D721Med (cell line): ENCODE results near the gene IL1RAP.

Source experiments
- DNase-seq: peaks from one replicate; pipeline ENCODE4 v3.0.0; 2011; ENCODE audit warnings: low spot score; ENCODE audit not compliant: insufficient read length
- FAIRE-seq: peaks from 2 replicates; lab custom pipeline; 2011; peaks lifted over from hg19 to GRCh38; lab: Jason Lieb, UNC
- TF ChIP-seq, protein P1 (sequence below): IDR thresholded peaks from 2 replicates; pipeline ENCODE4 v1.5.1; 2012; ENCODE audit warnings: mild to moderate bottlenecking, control low read depth; ENCODE audit not compliant: insufficient read depth; ENCODE audit errors: missing control alignments

IL1RAP gene

DNA sequence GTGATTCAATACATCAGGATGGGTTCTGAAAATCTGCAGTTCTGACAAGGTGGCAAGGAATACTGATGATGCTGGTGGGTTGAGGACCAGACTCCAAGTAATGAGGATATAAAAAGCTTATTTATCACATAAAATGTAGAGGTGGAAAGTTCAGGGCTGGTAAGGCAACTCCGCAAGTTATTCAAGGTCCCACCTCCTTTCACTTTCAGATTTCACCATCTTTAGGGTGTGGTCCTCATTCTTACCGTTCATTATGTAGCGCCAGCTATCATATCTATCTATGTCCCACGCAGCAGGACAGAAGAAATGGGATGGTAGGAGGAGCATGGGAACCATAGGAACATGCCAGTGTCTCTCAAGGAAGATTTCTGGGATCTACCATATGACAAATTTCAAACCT lies 80.3 kb downstream of the IL1RAP start:
- FAIRE-seq (no peak), DNase-seq (no peak)
- TF ChIP-seq, protein P1, sequence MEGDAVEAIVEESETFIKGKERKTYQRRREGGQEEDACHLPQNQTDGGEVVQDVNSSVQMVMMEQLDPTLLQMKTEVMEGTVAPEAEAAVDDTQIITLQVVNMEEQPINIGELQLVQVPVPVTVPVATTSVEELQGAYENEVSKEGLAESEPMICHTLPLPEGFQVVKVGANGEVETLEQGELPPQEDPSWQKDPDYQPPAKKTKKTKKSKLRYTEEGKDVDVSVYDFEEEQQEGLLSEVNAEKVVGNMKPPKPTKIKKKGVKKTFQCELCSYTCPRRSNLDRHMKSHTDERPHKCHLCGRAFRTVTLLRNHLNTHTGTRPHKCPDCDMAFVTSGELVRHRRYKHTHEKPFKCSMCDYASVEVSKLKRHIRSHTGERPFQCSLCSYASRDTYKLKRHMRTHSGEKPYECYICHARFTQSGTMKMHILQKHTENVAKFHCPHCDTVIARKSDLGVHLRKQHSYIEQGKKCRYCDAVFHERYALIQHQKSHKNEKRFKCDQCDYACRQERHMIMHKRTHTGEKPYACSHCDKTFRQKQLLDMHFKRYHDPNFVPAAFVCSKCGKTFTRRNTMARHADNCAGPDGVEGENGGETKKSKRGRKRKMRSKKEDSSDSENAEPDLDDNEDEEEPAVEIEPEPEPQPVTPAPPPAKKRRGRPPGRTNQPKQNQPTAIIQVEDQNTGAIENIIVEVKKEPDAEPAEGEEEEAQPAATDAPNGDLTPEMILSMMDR = no peak

DNA sequence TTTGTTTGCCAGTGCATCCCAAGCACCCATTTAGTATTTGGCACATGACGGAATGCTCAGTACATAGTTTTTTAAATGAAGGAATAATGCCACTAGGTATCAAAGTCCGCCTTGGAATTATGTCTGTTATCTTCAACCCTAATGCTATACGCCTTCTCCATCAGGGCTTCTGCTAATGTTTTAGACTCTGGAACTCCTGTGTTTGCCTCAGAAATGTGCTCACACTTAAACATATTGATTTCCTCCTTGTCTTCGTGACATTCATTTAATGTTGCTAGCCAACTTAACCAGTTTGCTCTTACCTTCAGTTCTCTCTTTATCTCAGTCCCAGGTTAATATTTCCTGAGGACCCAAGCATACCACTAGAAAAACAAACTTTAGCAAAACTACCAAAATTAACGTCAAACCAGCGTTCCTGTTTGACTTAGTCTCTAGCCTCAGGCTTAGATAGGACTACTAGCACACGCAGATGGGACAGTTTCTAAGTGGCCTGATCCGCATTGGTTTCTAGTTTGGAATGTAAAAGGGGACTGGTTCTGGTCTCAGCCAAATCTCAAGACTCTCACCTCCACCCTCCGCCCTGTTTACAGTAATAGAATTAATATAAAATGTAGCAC lies 81.4 kb downstream of the IL1RAP start:
- TF ChIP-seq, protein P1 = no peak
- DNase-seq (no peak), FAIRE-seq (no peak)

- FAIRE-seq = no peak
- no peak for DNase-seq
These were observed 81.9 kb downstream of the IL1RAP start for GRCh38 chr3:190595807-190596206.

DNA sequence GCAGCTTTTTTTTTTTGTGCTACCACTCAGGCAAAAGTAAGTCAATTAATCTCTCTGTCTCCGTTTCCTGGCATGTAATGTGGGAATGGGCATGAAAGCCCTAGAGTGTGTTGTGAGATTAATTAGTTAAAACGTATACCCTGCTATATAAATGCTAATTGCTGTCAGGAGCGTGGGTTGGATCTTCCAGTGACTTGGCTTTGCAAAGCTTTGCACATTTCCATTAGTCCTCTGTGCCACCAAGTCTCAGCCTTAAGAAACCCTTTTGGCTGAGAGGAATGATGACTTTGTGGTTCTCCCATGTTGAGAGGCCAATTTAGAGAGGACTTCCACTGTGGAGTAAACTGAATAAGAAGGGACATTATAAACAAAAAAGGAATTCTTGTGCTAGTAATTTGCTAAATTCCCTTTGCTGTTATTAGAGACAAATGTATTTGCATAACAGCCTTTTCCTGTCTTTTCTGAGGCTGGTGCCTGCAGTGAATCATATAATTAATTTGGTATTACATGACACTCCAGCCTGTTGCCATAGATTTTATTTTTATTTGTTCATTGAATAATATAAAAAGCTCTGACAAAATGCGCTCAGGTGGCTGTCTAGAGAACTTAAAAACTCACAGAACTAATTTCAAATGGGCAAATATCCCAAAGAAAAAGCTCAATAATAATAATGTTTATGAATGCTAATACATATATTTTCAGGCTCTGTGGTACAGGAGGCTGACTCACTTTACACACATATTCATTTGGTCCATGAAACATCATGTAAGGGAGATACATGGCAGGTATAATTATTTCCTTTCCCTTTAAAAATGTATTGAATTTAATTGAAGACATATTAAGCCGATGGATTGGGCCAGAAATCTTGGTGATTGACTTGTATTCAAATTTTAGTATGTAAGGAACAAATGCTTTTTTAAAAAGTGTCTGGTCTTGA lies 82.7 kb downstream of the IL1RAP start:
- TF ChIP-seq, protein P1 = no peak
- DNase-seq (no peak), FAIRE-seq (no peak)

More at GRCh38 chr3:190595807-190596206, 81.9 kb downstream of the IL1RAP start:
- TF ChIP-seq, protein P1 = no peak

DNA sequence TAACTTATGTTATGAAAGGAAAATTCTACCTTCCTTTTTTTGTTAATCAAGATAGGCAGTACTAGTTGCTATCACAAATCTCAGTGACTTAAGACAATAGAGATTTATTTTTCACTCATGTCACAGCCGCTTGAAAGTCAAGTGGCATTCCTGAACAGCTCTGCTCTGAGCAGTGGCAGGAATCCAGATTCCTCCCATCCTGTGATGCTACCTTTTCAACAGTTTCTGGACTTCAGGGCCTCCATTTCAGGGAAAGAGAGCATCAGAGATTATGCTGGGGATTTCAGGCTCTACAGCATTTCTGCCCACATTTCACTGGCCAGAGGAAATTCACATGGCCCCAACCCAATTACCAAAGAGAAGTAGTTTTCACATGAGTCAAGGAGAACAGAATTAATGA lies 83.4 kb downstream of the IL1RAP start:
- TF ChIP-seq, protein P1 = no peak
- DNase-seq (no peak), FAIRE-seq (no peak)

DNA sequence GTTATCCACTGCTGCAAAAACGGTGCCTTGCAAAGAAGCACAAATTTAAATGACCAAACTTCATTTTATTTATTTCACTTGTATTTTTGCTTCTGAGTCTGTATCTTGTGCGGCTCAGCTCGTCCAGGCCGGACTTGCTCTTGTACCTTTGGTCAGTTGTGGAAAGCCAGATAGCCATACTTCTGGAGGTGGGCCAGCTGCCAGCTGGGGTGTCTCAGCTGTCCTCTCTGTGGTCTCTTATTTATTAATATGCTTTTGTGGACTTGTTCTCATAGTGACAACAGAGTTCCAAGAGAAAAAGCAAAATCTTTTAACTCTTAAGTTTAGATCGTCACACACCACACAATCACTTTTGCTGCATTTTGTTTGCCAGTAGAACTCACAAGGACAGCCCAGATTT lies 87.7 kb downstream of the IL1RAP start:
- DNase-seq = no peak
- TF ChIP-seq, protein P1 = no peak
- FAIRE-seq = no peak
